MCF 10A (cell line): ENCODE data around the gene COL20A1. TPM values are rescaled to one million over a fixed set of nuclear protein-coding genes. Genes with fewer than 3 reads are reported as not detected.
"Not testable (repeated sequence)": the region's sequence is repeated elsewhere in the genome, so short reads cannot be mapped to it uniquely, and the experiment has no call there.

Experiments
- BruUV-seq: library from RNA; stranded (reverse); fragments of 400-500 nt; replicated peaks from 2 replicates; lab custom pipeline; 2021; lab: Mats Ljungman, UMichigan
- CTCF ChIA-PET: fragments of 300-600 bp; sonication (Branson Sonifier 250); formaldehyde crosslinking; extraction: SDS; loops from one replicate; lab custom pipeline; 2021; ENCODE audit warnings: antibody characterized with exemption, inconsistent platforms; lab: Yijun Ruan, JAX
- POLR2A ChIA-PET: fragments of 300-600, 350-650 bp; sonication (Branson Sonifier 250); formaldehyde crosslinking; extraction: SDS; loops from one replicate; lab custom pipeline; 2020; ENCODE audit warnings: antibody characterized with exemption, inconsistent platforms; lab: Yijun Ruan, JAX
- DNase-seq: peaks from one replicate; pipeline ENCODE4 v3.0.0-alpha.2; 2018; ENCODE audit not compliant: unreplicated experiment
- H3K27ac Mint-ChIP-seq: one replicate; pipeline ENCODE4 v1.8.0; 2022; ENCODE audit warnings: mild to moderate bottlenecking, low read depth, mixed read lengths; ENCODE audit not compliant: unreplicated experiment
- H3K27me3 Mint-ChIP-seq: one replicate; pipeline ENCODE4 v1.8.0; 2022; ENCODE audit warnings: mixed read lengths; ENCODE audit not compliant: insufficient read depth, unreplicated experiment
- H3K36me3 Mint-ChIP-seq: one replicate; pipeline ENCODE4 v1.8.0; 2022; ENCODE audit warnings: mild to moderate bottlenecking, moderate library complexity, mixed read lengths; ENCODE audit not compliant: insufficient read depth, unreplicated experiment
- H3K4me1 Mint-ChIP-seq: one replicate; pipeline ENCODE4 v1.8.0; 2022; ENCODE audit warnings: mixed read lengths; ENCODE audit not compliant: insufficient read depth, unreplicated experiment
- H3K4me3 Mint-ChIP-seq: one replicate; pipeline ENCODE4 v1.8.0; 2022; ENCODE audit warnings: mild to moderate bottlenecking, moderate library complexity, mixed read lengths; ENCODE audit not compliant: unreplicated experiment
- H3K9me3 Mint-ChIP-seq: one replicate; pipeline ENCODE4 v1.8.0; 2022; ENCODE audit warnings: mixed read lengths; ENCODE audit not compliant: unreplicated experiment
- CTCF ChIP-seq: fragments of 200-600 bp; IDR thresholded peaks from one replicate; pipeline ENCODE4 v1.8.0; 2022; ENCODE audit warnings: antibody characterized with exemption, mild to moderate bottlenecking; ENCODE audit not compliant: unreplicated experiment
- intact Hi-C: fragments of 100-400 bp; cut with micrococcal nuclease; formaldehyde crosslinking; loops from 2 replicates; pipeline ENCODE4 v1.14.1; 2022
- total RNA-seq: library from RNA; stranded (reverse); gene quantifications from 2 replicates; pipeline ENCODE4 v1.2.3, GENCODE V29; 2022

The COL20A1 gene
- total RNA-seq, 1 experiment from 2014 or later: 0.14 TPM

- ChIA-PET CTCF (interaction anchor here (0.6 to 0.7 kb wide), 2 partner anchors 112 to 326 kb away, joined by 3 to 4 read pairs; no protein-coding TSS in a partner anchor), POLR2A (no interaction called here)
- TF ChIP-seq CTCF: no peak
- Mint-ChIP-seq H3K27ac (no peak overlapping the region), H3K4me3 (no peak overlapping the region), H3K36me3 (peaks cover 6% of the 10 kb centered on the region), H3K27me3 (peaks cover 33% of the 10 kb centered on the region), H3K4me1 (no peaks in the 10 kb centered on the region), H3K9me3 (peaks cover 9% of the 10 kb centered on the region)
- intact Hi-C loops: no loop called here
- DNase-seq: no peak
- no TSS peak for BruUV-seq
Measured at GRCh38 chr20:63335711-63336110, 42.7 kb downstream of the COL20A1 start.

- TF ChIP-seq CTCF: no peak
- ChIA-PET POLR2A (no interaction called here), CTCF (no interaction called here)
- no peak overlapping the region for H3K4me3 Mint-ChIP-seq
- peaks cover 11% of the 10 kb centered on the region for H3K9me3 Mint-ChIP-seq
- H3K27ac Mint-ChIP-seq: no peak overlapping the region
- no peak for DNase-seq
- no peaks in the 10 kb centered on the region for H3K4me1 Mint-ChIP-seq
- peaks cover 36% of the 10 kb centered on the region for H3K27me3 Mint-ChIP-seq
- intact Hi-C loops: no loop called here
- peaks cover 6% of the 10 kb centered on the region for H3K36me3 Mint-ChIP-seq
- BruUV-seq: no TSS peak
Measured at GRCh38 chr20:63336232-63336752, 43.3 kb downstream of the COL20A1 start.

DNA sequence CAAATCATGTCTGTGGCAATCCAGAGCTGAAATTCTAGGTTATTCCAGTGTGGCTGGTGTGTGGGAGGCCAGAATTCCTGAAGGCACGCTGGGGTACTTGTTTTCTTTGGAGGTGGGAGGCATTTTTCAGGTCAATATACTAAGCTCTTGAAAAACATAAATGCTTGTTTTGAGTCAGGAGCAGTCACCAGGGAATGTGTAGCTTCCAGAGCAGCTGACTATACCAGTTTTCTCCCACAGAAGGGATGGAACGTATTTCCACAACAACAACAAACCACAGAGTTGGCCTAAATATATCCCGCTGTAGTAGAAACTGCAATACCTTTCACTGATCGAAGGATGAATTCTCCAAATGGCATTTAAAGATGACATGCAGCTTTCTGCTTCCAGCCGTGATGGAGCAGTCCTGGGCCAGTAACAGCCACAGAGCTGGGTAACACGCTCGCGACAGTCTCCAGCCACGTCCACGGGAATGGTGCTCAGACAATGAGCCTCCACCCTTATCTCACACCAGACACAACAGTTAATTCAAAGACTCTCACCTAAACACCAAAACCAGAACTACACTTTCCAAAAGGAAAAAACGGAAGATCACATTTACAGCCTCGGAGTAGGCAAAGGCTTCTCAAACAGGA is 44.9 kb downstream of the COL20A1 start:
- no TSS peak for BruUV-seq
- DNase-seq: no peak
- no peak for TF ChIP-seq CTCF
- intact Hi-C loops: no loop called here
- Mint-ChIP-seq H3K9me3 (peaks cover 7% of the 10 kb centered on the region), H3K36me3 (peaks cover 6% of the 10 kb centered on the region), H3K27me3 (peaks cover 49% of the 10 kb centered on the region), H3K27ac (no peak overlapping the region), H3K4me3 (no peak overlapping the region), H3K4me1 (no peaks in the 10 kb centered on the region)
- CTCF ChIA-PET: interaction anchor here (0.5 to 1.0 kb wide), 3 partner anchors 13 to 28 kb away, joined by 3 to 5 read pairs (median 4); no protein-coding TSS in a partner anchor
- POLR2A ChIA-PET: interaction anchor here (0.6 to 0.9 kb wide), 2 partner anchors 10 to 102 kb away, joined by 3 read pairs; no protein-coding TSS in a partner anchor

DNA sequence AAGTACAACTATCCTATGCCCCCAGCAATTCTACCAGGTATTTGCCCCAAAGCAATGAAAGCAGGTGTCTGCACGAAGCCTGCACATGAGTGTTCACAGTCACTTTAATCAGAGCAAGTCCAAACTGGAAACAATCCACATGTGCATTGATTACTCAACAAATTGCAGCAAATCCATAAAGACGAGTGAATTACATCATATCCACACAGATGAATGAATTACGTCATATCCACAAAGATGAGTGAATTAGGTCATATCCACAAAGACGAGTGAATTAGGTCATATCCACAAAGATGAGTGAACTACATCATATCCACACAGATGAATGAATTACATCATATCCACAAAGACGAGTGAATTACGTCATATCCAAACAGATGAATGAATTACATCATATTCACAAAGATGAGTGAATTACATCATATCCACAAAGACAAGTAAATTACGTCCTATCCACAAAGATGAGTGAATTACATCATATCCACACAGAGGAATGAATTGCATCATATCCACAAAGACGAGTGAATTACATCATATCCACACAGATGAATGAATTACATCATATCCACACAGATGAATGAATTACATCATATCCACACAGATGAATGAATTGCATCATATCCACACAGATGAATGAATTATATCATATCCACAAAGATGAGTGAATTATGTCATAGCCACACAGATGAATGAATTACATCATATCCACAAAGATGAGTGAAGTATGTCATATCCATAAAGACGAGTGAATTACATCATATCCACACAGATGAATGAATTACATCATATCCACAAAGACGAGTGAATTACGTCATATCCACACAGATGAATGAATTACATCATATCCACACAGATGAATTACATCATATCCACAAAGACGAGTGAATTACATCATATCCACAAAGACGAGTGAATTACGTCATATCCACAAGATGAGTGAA is 46.4 kb downstream of the COL20A1 start:
- H3K4me1 Mint-ChIP-seq, H3K9me3 Mint-ChIP-seq, H3K4me3 Mint-ChIP-seq, BruUV-seq, intact Hi-C loops, POLR2A ChIA-PET, H3K36me3 Mint-ChIP-seq, H3K27ac Mint-ChIP-seq: not testable (repeated sequence)
- peak; percentile 14 for DNase-seq
- H3K27me3 Mint-ChIP-seq: peaks cover 49% of the 10 kb centered on the region
- CTCF ChIA-PET: interaction anchor here (1.0 kb wide), 1 partner anchor 30 kb away, joined by 5 read pairs; no protein-coding TSS in a partner anchor

- H3K4me3 Mint-ChIP-seq, BruUV-seq, H3K9me3 Mint-ChIP-seq, POLR2A ChIA-PET, H3K36me3 Mint-ChIP-seq, H3K4me1 Mint-ChIP-seq, CTCF ChIA-PET, intact Hi-C loops, H3K27ac Mint-ChIP-seq, DNase-seq: not testable (repeated sequence)
- peaks cover 48% of the 10 kb centered on the region for H3K27me3 Mint-ChIP-seq
Measured at GRCh38 chr20:63340158-63340688, 47.2 kb downstream of the COL20A1 start.
